Right lung (tissue), 5 donors: Measurements from ENCODE around the gene RCVRN. TPM values are rescaled to one million over a fixed set of nuclear protein-coding genes. Genes with fewer than 3 reads are reported as not detected.
"Not testable (repeated sequence)": the region's sequence is repeated elsewhere in the genome, so short reads cannot be mapped to it uniquely, and the experiment has no call there.

Source experiments
- DNase-seq, 2 donors: peaks; one replicate each; pipeline ENCODE4 v3.0.0-alpha.2; 2013
- polyA plus RNA-seq, 5 donors: library from polyadenylated mRNA; unstranded; fragments of 120-200 nt; gene quantifications; one replicate each; pipeline versions ENCODE4 v1.2.1 to v1.2.3, GENCODE V29; 2013; ENCODE audit warnings: inconsistent platforms in 1 of 5, low replicate concordance in 1 of 5; ENCODE audit not compliant: insufficient read length in 5 of 5, insufficient read depth in 1 of 5

The RCVRN gene
- polyA plus RNA-seq, 5 donors: 0.25 to 0.78 (median 0.48) TPM

GRCh38 chr17:9922012-9922848, 17.2 kb upstream of the RCVRN start:
- no peak for DNase-seq

GRCh38 chr17:9921216-9921615, 16.1 kb upstream of the RCVRN start:
- DNase-seq: not testable (repeated sequence)

- DNase-seq: no peak
Observed at GRCh38 chr17:9918804-9919352, 13.8 kb upstream of the RCVRN start.

DNA sequence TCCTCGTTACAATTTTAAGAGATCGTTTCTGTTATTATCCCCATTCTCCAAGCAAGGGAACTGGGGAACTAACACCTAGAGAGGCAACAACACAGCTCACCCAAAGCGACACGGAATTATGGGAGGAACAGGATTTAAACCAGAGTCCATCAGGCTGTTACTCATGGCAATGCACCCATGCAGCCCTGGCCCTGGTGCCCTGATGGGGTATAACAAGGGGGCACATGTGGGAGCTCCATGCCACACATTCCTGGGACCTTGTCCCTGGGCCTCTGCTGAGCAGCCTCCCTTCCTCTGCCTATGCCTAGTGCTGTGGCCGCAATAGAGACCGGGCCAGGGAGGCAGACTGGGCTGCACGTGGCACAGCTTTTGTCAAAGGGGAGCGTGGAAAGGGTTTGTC, 13.3 kb upstream of the RCVRN start:
- DNase-seq: no peak

GRCh38 chr17:9917801-9918200, 12.7 kb upstream of the RCVRN start:
- DNase-seq: no peak

- no peak for DNase-seq
Observed at GRCh38 chr17:9917131-9917530, 12.1 kb upstream of the RCVRN start.

DNA sequence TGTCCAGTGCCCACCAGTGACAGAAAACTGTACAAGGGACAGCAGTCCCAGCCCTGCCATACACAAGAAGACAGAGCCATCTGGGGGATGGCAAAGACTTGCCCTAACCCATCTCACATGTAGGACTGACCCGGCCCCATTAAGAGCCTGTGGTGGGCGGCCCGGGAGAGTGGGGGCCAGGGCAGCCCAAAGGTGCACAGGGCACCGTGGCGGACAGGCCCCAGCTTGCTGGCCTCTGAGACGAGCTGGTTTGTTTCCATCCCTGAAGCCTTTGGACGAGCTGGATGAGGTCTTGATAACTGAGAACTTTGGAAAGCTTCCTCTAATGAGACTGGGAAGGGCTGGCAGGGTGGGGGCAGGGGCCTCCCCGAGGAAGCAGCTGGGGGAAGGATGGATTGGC, 11.0 kb upstream of the RCVRN start:
- DNase-seq: no peak

- DNase-seq: no peak
Observed at GRCh38 chr17:9913476-9913875, 8.4 kb upstream of the RCVRN start.

DNA sequence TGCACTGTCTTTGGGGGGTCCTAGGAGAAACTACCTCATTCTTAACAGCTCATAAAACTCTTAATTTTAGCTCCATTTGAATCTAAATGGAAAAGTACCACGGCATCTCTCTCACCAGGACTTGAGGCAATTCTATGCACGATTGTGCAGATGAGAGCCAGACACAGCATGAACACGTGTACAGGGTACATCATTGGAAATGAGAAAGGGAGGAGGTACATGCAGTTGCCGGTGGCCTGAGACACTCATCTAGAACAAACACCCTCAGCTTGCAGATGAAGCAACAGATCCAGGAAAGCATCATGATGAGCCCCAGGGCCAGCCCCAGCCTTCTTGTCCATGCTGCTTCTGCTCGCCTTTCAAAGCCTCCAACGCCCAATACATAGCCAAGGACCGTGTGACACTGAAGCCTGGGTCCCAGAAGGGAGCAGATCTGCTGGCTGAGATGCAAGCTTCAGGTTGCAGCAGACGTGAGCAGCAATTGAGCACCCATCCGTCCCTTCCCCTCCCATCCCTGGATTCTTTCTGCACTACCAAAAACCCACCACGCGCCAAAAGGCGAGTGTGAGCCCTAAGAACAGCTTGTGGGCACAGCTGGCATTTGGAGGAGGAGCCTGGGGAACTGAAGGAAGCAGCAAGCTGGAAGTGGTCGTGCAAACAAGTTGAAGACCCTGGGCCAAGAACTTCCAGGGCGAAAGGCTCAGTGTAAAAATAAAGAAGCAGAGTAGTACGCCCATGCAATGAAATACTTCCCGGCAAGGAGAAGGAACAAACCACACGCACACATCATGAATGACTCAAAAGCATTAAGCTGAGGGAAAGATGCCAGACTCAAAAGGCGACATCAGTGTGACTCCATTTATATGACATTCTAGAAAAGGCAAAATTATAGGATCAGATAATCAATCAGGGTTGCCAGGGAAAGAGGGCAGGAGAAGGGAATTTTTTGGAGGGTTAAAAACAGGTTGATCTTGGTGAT, 7.3 kb upstream of the RCVRN start:
- DNase-seq: no peak

DNA sequence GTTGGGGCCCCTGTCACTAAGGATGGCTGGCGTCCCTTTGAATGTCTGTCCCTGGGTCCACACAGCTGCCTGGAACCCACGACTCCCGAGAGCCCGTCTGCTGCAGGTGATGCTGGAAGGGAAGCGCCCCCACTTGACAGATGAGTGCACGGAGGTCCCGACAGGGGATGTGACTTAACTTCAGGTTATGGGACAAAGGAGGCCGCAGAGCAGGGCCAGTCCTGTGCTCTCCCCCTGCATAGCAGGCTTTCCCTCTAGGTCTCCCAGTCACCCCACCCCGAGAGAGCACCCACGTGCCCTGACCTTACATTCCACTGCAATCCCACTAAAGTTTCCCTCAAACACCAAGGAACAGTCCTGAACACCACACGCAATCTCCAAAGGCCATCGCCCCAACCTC, 6.0 kb upstream of the RCVRN start:
- DNase-seq: no peak

- DNase-seq: no peak
Observed at GRCh38 chr17:9908649-9909042, 3.6 kb upstream of the RCVRN start.

- DNase-seq: no peak
Observed at GRCh38 chr17:9907883-9908648, 3.0 kb upstream of the RCVRN start.

DNA sequence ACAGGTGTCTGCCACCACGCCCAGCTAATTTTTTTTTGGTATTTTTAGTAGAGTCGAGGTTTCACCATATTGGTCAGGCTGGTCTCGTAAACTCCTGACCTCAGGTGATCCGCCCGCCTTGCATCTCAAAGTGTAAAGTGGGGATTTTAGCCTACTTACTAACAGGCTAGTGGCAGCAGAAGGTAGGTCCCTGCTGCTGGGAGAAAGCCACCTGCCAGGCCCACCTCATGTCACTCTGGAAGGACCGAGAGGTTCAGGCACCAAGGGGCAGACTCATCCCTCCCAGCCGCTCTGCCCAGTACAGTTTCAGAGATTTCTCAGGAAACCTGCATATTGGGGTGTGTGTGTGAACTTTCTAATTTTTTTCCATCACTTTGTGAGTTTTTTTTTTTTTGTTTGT, 2.1 kb upstream of the RCVRN start:
- no peak for DNase-seq

DNA sequence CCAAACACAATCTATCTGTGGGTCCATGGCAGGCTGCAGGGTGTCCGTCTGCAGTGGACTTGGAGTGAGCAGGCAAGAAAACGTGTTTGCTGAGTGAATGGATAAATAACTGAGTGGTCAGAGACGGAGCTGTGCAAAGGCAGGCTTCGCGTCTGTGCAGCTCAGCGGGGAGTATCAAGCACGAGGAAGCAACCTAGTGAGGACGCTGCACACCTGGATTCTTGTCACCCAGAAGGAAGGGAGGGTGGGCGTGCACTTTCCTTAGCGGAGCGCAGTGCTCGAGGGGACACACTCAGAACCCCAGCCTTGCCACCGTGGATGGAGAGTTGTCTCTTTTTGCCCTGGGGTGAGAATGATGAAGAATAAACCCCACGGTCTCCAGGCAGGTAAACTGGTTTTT, 1.5 kb upstream of the RCVRN start:
- DNase-seq: no peak

DNA sequence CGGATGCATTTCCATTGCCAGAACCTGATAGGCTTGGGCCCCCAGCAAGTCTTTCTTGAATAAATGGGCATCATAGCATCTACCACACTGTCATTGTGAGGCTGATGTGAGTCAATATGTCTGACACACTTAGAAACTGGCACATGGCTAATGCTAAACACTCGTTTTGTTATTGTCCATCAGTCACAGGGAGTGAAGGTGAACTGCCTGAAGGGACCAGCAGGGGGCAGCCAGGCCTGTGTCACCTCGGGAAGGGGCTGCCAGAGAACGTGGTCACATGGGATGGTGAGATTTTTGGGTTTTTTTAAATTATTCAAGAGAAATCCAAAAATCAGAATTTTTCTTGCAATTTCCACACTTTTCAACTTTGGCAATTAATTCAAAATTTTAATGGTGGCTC, 831 bp upstream of the RCVRN start:
- DNase-seq: no peak

DNA sequence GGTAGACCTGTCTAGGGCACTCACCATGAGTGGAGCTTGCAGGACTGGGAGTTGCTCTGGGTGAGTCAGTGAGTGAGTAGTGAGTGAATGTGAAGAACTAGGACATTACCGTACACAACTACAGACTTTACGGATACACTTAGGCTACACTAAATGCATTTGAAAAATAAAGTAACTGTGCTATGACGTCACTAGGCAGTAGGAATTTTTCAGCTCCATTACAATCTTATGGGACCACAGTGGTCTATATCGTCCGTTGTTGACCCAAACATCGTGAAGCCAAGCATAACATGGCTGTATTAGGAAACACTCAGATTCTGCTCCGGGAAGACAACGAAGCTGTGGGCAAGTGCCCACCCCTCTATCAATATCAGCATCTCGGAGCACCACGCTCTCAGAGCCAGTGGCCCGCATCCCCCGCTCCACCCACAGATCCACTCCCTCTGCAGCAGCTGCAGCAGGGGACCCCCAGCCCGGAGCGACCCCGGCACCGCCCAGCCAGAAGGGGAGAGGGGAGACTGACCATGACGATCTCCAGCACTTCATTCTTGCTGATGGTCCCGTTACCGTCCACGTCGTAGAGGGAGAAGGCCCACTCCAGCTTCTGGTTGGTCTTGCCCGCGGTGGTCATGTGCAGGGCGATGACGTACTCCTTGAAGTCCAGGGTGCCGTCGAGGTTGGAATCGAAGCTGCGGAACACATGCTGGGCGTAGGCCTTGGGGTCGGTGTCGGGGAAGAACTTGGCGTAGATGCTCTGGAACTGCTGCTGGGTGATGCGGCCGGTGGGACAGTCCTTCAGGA, 594 bp downstream of the RCVRN start:
- no peak for DNase-seq

DNA sequence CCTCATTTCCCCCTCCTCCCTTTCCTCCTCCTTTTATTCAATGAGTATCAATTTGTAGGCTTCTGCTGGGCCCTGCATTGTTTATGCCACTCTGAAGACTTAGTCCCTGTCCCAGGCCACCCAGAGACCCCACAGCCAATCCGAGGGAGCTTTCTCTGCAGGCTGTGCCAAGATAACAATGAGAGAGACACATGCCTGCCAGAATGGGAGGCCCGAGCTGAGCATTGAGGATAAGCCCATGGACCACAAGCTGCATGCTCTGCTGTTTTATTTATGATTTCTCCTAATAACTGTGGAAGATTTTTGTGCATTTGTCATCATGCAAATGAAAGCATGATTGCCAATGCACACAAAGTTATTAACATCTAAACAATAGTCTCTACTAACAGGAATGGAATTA, 3.0 kb downstream of the RCVRN start:
- peak; percentile 31 for DNase-seq

DNA sequence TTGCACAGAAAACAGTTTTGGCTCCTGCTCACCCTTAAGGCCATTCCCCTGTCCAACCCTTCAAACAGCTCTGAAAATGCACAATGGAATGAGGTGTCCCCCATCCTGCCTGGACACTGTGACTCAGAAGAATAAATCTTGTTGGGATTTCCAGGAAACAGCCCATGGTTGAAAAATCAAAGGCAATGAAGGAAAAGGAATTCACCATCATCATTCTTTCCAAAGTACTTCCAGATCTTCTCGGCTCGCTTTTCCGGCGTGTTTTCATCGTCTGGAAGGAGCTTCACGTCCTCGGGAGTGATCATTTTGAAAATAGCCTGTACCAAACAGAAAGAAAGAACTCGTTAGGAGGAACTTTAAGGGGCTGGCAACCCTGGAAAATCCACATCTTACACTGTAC, 4.3 kb downstream of the RCVRN start:
- no peak for DNase-seq

DNA sequence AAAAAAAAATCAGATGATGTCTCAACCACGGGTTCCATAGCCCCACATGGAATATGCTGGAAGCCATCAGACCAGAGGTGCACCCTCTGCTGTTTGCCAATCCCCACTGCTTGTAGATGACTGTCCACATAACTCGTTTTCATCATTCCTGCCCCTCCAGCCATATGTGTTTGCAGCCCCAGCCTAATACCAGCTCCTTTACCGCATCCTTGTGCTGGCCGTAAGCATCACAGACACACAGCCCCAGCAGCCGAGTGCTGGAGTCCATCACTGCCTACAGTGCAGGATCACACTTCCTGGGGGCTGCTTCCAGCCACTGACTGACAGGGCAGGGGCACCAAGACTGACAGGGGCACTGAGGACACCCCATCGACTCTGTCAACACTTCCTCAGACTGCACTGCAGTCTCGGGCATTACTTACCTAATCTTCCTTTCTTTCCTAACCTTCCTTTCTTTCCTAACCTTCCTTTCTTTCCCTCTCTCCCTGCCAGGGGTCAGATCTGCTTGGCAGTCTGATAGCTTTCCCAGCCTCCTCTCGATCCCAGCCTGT, 5.0 kb downstream of the RCVRN start:
- no peak for DNase-seq

DNA sequence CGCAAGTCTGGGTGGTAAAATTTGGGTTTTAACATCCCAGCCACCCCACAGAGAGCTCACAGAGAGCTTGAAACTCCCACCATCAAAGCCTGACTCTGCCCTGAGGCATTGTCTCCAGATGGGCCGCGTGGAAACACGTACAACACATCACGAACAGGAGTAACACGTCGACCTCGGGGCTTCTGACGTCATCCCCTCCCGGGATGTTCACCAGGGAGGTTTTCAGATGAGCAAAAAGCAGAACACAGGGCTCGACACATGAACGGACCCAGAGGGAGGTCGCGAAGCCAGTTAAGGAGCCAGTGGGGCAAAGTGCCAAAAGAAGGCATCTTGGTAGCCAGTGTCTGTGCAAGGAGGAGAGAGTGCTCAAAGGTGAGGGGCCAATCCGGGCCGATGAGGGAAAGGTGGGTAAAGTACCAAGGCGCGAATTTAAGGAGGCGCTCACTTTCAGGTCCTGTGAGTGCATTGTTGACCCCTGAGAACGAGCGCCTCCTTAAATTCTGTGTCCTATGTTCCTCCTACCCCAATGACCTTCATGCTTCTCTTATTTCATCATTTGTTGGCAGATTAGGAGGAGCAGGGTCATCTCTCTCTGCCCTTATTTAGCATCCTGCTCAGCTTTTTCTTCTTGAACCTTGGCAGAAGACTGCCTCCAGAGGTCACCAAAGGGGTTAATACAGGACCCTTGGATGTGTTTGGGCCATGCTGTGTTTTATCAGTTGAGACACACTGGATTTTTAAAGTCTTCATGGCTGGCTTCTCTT, 5.6 kb downstream of the RCVRN start:
- no peak for DNase-seq
